Keratinocyte (primary cell): ENCODE results near the gene BCL2.

Experiments used
- EZH2 ChIP-seq: IDR thresholded peaks from one replicate; pipeline ENCODE4 v1.6.1; 2012; ENCODE audit warnings: inconsistent platforms, mild to moderate bottlenecking, low read length, moderate library complexity
- TF ChIP-seq, protein P1 (sequence below), 3 experiments: IDR thresholded peaks in 1 of 3; conservative IDR thresholded peaks in 1 of 3; optimal IDR thresholded peaks in 1 of 3; 2 replicates in 2 of 3; 3 replicates in 1 of 3; pipeline versions ENCODE3 to v1.5.1; 2011; ENCODE audit warnings: low read length in 3 of 3, mild to moderate bottlenecking in 3 of 3, moderate library complexity in 2 of 3, control low read depth in 1 of 3, inconsistent platforms in 1 of 3; ENCODE audit not compliant: insufficient read depth in 2 of 3; ENCODE audit errors: extremely low read depth in 1 of 3

DNA sequence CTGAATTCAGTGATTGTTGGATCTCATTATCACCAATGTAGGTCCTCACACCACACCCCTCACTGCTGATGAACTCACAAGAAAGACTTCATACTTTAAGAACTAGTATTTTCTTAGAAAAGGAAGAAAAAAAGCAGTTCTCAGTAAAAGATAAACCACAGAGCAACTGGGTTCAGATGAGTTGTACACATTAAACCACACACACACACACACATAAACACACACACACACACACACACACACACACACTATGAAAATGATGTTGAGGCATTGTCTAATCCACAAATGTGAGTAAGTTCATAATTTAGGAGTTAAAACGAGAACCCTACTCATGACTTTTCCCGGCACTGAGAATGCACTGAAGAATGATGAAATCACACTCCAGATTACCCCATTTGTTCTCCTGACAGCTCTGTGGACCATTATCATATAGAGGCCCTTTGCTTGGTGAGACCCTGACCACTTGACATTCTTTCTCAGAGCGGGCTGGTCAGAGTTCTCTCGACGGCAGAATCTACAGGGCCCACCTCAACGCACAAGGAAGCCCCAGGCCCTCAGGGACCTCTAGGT lies 106.2 kb downstream of the BCL2 start:
- TF ChIP-seq, protein P1, sequence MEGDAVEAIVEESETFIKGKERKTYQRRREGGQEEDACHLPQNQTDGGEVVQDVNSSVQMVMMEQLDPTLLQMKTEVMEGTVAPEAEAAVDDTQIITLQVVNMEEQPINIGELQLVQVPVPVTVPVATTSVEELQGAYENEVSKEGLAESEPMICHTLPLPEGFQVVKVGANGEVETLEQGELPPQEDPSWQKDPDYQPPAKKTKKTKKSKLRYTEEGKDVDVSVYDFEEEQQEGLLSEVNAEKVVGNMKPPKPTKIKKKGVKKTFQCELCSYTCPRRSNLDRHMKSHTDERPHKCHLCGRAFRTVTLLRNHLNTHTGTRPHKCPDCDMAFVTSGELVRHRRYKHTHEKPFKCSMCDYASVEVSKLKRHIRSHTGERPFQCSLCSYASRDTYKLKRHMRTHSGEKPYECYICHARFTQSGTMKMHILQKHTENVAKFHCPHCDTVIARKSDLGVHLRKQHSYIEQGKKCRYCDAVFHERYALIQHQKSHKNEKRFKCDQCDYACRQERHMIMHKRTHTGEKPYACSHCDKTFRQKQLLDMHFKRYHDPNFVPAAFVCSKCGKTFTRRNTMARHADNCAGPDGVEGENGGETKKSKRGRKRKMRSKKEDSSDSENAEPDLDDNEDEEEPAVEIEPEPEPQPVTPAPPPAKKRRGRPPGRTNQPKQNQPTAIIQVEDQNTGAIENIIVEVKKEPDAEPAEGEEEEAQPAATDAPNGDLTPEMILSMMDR (optimal IDR thresholded peaks at IDR 0.05 in 1 of 3, IDR thresholded peaks at IDR 0.05 in 1 of 3, conservative IDR thresholded peaks at IDR 0.05 in 1 of 3; ENCODE audit: extremely low read depth in 1 of 3, insufficient read depth in 2 of 3, low read length in 3 of 3), result no peak
- TF ChIP-seq EZH2, result no peak
